Naive thymus-derived CD8-positive, alpha-beta T cell (primary cell): ENCODE results near the gene PPM1H. TPM values are rescaled to one million over a fixed set of nuclear protein-coding genes. Genes with fewer than 3 reads are reported as not detected.
"Not testable (repeated sequence)": the region's sequence is repeated elsewhere in the genome, so short reads cannot be mapped to it uniquely, and the experiment has no call there.

Experiments
- ATAC-seq, 2 donors: fragments of 150-1000 bp; cut with Tn5 transposase in 1 of 2; sonication (Bioruptor Pico), chemical (Tn5 transposase) in 1 of 2; 1 replicate in 1 of 2; 2 replicates in 1 of 2; pipeline ENCODE4 v1.10.0; 2021; ENCODE audit warnings: mild to moderate bottlenecking in 2 of 2, moderate library complexity in 2 of 2
- POLR2A ChIA-PET: fragments of 350-600 bp; sonication (Branson Sonifier 250); formaldehyde crosslinking; loops from one replicate; lab custom pipeline; 2021; ENCODE audit warnings: antibody characterized with exemption; lab: Charles Lee
- DNase-seq, 10 donors: peaks; one replicate each; pipeline versions ENCODE4 v3.0.0 to v3.0.0-alpha.2; 2020 to 2022
- H3K27ac Mint-ChIP-seq, 10 donors: one replicate each; pipeline ENCODE4 v1.8.0; 2020 to 2022; ENCODE audit warnings: mild to moderate bottlenecking in 10 of 10, mixed read lengths in 10 of 10, moderate library complexity in 4 of 10, inconsistent platforms in 1 of 10
- H3K27me3 Mint-ChIP-seq, 5 donors: one replicate each; pipeline ENCODE4 v1.8.0; 2021 to 2022; ENCODE audit warnings: mixed read lengths in 5 of 5
- H3K36me3 Mint-ChIP-seq, 3 donors: one replicate each; pipeline ENCODE4 v1.8.0; 2020 to 2022; ENCODE audit warnings: mixed read lengths in 3 of 3, mild to moderate bottlenecking in 2 of 3, inconsistent platforms in 1 of 3
- H3K4me1 Mint-ChIP-seq, 4 donors: one replicate each; pipeline ENCODE4 v1.8.0; 2021 to 2022; ENCODE audit warnings: mixed read lengths in 4 of 4
- H3K4me3 Mint-ChIP-seq, 10 donors: one replicate each; pipeline ENCODE4 v1.8.0; 2020 to 2022; ENCODE audit warnings: mild to moderate bottlenecking in 10 of 10, mixed read lengths in 10 of 10, moderate library complexity in 6 of 10, inconsistent platforms in 1 of 10
- H3K9me3 Mint-ChIP-seq, 9 donors: one replicate each; pipeline ENCODE4 v1.8.0; 2020 to 2022; ENCODE audit warnings: mixed read lengths in 9 of 9, mild to moderate bottlenecking in 3 of 9, inconsistent platforms in 1 of 9, moderate library complexity in 1 of 9
- polyA plus RNA-seq, 3 donors: library from polyadenylated mRNA; unstranded; fragments of 300-500 nt; fragmentation: Illumina TruSeq; gene quantifications; one replicate each; pipeline ENCODE4 v1.2.3, GENCODE V29; 2021
- total RNA-seq, 8 experiments: library from RNA in 2 of 8; stranded (reverse) in 2 of 8; gene quantifications; one replicate each; pipeline ENCODE4 v1.2.3 and lab custom pipeline; 2021 to 2026

PPM1H gene
- total and polyA plus RNA-seq, 5 experiments from 2014 or later = not detected

DNA sequence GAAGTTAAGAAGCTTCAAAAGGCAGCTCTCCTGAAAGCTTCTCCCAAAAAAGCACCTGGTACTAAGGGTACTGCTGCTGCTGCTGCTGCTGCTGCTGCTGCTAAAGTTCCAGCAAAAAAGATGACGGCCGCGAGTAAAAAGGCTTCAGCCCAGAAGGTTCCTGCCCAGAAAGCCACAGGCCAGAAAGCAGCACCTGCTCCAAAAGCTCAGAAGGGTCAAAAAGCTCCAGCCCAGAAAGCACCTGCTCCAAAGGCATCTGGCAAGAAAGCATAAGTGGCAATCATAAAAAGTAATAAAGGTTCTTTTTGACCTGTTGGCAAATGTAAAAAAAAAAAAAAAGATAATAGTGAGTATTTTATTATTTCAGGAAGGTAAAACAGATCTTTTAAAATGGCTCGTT is 30.8 kb upstream of the PPM1H start:
- H3K9me3 Mint-ChIP-seq, H3K27ac Mint-ChIP-seq, POLR2A ChIA-PET, ATAC-seq, H3K36me3 Mint-ChIP-seq, H3K4me3 Mint-ChIP-seq, H3K4me1 Mint-ChIP-seq, H3K27me3 Mint-ChIP-seq, DNase-seq: not testable (repeated sequence)

DNA sequence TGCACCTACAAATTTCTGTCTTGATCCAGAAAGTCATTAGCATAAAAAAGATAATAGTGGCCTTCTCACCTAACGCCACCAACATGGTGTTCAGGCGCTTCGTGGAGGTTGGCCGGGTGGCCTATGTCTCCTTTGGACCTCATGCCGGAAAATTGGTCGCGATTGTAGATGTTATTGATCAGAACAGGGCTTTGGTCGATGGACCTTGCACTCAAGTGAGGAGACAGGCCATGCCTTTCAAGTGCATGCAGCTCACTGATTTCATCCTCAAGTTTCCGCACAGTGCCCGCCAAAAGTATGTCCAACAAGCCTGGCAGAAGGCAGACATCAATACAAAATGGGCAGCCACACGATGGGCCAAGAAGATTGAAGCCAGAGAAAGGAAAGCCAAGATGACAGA is 30.3 kb upstream of the PPM1H start:
- POLR2A ChIA-PET, H3K27me3 Mint-ChIP-seq, DNase-seq, H3K36me3 Mint-ChIP-seq, H3K27ac Mint-ChIP-seq, H3K4me1 Mint-ChIP-seq, ATAC-seq, H3K4me3 Mint-ChIP-seq, H3K9me3 Mint-ChIP-seq: not testable (repeated sequence)

DNA sequence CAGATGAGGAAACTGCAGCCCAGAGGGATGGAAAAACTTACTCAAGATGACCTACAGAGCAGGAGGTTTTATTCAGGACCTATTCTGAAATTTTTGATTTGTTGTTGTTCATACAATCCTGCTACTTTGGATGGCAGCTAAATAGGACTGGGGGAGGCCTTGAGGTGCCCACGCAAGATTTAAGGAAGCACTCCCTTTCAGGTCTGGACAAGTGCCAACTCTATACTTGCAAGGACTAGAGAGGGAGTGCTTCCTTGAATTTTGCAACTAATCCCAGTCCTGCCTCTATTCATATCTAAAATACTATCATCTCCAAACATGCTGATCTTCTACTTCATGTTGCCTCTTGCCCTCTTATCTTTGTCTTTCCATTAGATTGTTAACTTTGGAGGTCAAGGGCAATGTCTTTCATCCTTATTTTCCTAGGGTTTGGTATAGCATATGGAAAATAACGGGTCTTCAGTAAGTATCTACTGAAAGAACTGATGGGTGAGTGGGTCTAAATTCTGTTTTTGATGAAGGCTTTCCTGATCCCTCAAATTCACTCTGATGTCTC is 28.6 kb upstream of the PPM1H start:
- POLR2A ChIA-PET = no interaction called here
- Mint-ChIP-seq H3K27ac (no peak overlapping the region), H3K4me3 (no peak overlapping the region), H3K4me1 (no peaks in the 10 kb centered on the region), H3K27me3 (peaks cover 0 to 8% (median 2%) of the 10 kb centered on the region in 5 donors), H3K9me3 (peaks cover 0 to 2% (median 0%) of the 10 kb centered on the region in 9 donors), H3K36me3 (no peaks in the 10 kb centered on the region)
- DNase-seq (no peak), ATAC-seq (no peak)

DNA sequence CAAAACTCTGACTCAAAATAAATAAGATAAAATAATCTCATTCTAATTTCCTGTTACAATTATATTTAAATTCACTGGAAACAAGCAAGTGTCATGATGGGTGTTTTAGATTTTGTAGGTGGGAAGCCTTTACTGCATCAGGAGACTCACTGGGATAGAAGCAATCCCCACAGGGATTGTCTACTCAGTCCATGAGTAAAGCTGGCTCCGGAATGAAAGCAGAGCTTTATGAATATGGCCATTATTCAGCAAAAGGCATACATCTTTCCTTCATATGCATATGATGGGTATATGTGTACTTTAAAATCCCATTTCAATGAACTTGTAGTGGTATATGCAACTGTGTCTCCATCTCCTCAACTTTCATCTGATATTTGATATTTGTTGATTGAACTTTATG is 25.4 kb upstream of the PPM1H start:
- no peaks in the 10 kb centered on the region for H3K4me1 Mint-ChIP-seq

DNA sequence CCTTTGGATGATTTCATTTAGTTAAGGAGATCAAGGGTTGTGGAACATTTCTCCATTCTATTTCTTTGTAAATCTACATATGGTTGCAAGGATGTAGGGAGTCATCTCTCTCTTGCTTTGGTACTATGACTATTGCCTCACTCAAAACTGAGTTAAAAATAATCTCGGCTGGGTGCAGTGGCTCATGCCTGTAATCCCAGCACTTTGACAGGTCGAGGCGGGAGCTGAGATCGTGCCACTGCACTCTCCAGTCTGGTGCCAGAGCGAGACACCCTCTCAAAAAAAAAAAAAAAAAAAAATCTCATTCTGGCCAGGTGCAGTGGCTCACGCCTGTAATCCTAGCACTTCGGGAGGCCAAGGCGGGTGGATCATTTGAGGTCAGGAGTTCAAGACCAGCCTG is 24.8 kb upstream of the PPM1H start:
- Mint-ChIP-seq H3K27ac (no peak overlapping the region), H3K9me3 (peaks cover 0 to 2% (median 0%) of the 10 kb centered on the region in 9 donors), H3K27me3 (peaks cover 0 to 8% (median 2%) of the 10 kb centered on the region in 5 donors), H3K4me1 (no peaks in the 10 kb centered on the region), H3K36me3 (no peaks in the 10 kb centered on the region), H3K4me3 (no peak overlapping the region)
- no peak for ATAC-seq
- DNase-seq = no peak
- POLR2A ChIA-PET = no interaction called here

More for the DNA sequence above, 25.4 kb upstream of the PPM1H start:
- Mint-ChIP-seq H3K9me3 (peaks cover 0 to 2% (median 0%) of the 10 kb centered on the region in 9 donors), H3K4me3 (no peak overlapping the region), H3K36me3 (no peaks in the 10 kb centered on the region), H3K27ac (no peak overlapping the region), H3K27me3 (peaks cover 0 to 8% (median 2%) of the 10 kb centered on the region in 5 donors)
- DNase-seq (no peak), ATAC-seq (no peak)
- POLR2A ChIA-PET = no interaction called here

DNA sequence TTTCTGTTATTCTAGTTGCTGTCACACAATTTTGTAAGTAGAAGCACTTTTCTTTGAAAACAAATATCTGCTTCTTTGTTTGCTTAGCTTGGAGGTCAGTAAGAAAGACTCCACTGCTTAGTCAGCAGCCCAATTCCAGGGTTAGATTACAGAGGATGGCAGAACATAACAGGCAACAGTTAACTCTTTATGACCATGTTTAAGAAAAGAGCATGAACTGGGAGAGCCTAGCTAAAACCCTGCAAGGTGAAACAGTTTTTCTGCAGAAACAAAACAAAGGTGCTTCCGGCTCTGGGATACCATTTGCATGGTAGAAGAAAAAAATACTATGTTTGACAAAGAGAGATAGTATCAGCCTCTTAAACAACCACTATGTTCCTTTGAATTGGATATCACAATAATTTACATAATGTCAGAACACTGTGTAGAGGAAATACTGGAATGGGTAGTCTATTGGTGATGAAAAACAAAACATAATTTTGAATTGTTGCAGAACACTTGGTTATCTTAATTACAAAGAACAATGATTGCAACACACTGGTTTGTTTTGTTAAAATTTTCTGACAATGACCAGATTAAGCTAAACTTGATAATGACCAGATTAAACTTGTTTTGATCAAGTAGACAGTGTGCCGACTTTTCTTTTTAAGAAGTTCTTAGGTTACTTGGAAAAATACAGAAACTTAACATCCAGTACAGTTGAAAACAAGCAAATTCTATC is 22.4 kb upstream of the PPM1H start:
- no peaks in the 10 kb centered on the region for H3K4me1 Mint-ChIP-seq
- no peaks in the 10 kb centered on the region for H3K36me3 Mint-ChIP-seq
- no peak overlapping the region for H3K4me3 Mint-ChIP-seq
- DNase-seq = no peak
- POLR2A ChIA-PET = no interaction called here
- no peak overlapping the region for H3K27ac Mint-ChIP-seq
- peaks cover 2 to 15% (median 3%) of the 10 kb centered on the region in 5 donors for H3K27me3 Mint-ChIP-seq
- H3K9me3 Mint-ChIP-seq = peaks cover 0 to 7% (median 0%) of the 10 kb centered on the region in 9 donors
- no peak for ATAC-seq

DNA sequence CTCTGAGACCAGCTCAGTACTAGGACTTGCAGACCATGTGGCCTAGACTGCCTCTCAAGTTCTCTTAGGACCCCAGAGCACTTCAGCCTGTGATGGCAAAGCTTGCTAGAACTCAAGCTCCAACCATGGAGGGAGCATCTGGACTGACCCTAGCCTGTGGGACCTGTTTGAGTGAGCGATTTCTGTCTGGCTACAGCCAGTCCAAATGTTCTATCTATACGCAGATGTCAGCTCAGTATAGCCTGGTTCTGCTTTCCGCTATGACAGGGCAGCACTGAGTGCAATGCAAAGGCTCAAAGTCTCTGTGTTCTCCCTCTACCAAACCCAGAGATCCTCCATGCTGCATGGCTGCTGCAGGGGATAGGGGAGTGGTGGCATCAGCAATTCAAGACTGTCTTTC is 20.7 kb upstream of the PPM1H start:
- no peaks in the 10 kb centered on the region for H3K4me1 Mint-ChIP-seq
- peaks cover 0 to 12% (median 0%) of the 10 kb centered on the region in 9 donors for H3K9me3 Mint-ChIP-seq
- POLR2A ChIA-PET = no interaction called here
- H3K27me3 Mint-ChIP-seq = peaks cover 4 to 21% (median 7%) of the 10 kb centered on the region in 5 donors
- no peaks in the 10 kb centered on the region for H3K36me3 Mint-ChIP-seq
- DNase-seq (no peak), ATAC-seq (no peak)
- no peak overlapping the region for H3K4me3 Mint-ChIP-seq
- H3K27ac Mint-ChIP-seq = no peak overlapping the region

DNA sequence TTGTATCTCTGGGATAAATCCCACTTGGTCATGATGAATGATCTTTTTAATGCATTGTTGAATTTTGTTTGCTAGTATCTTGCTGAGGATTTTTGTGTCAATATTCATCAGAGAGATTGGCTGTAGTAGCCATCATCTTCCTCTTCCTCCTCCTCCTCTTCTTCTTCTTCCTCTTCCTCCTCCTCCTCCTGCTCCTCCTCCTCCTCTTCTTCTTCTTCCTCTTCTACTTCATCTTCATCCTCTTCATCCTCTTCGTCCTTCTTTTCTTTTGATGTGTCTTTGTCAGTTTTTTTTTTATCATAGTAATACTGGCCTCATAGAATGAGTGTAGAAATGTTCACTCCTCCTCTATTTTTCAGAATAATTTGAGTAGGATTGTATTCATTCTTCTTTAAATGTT is 15.4 kb upstream of the PPM1H start:
- peaks cover 6 to 15% (median 7%) of the 10 kb centered on the region in 5 donors for H3K27me3 Mint-ChIP-seq
- H3K4me1 Mint-ChIP-seq = no peaks in the 10 kb centered on the region
- H3K4me3 Mint-ChIP-seq = no peak overlapping the region
- DNase-seq = no peak
- H3K9me3 Mint-ChIP-seq = peaks cover 0 to 19% (median 0%) of the 10 kb centered on the region in 9 donors
- POLR2A ChIA-PET = no interaction called here
- ATAC-seq = no peak
- no peak overlapping the region for H3K27ac Mint-ChIP-seq
- H3K36me3 Mint-ChIP-seq = no peaks in the 10 kb centered on the region

DNA sequence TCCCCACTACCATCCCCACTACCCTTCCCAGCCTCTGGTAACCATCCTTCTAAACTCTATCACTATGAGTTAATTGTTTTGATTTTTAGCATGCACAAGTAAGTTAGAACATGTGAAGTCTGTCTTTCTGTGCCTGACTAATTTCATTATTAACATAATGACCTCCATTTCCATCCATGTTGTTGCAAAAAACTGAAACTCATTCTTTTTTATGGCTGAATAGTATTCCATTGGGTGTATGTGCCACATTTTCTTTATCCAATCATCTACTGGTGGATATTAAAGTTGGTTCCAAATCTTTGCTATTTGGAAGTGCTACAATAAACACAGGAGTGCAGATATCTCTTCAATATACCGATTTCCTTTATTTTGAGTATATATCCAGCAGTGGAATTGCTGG is 13.2 kb upstream of the PPM1H start:
- Mint-ChIP-seq H3K27me3 (peaks cover 5 to 29% (median 14%) of the 10 kb centered on the region in 5 donors), H3K27ac (no peak overlapping the region), H3K4me1 (no peaks in the 10 kb centered on the region), H3K36me3 (no peaks in the 10 kb centered on the region), H3K9me3 (peaks cover 0 to 19% (median 0%) of the 10 kb centered on the region in 9 donors), H3K4me3 (no peak overlapping the region)
- no peak for DNase-seq
- ATAC-seq = no peak
- POLR2A ChIA-PET = no interaction called here

DNA sequence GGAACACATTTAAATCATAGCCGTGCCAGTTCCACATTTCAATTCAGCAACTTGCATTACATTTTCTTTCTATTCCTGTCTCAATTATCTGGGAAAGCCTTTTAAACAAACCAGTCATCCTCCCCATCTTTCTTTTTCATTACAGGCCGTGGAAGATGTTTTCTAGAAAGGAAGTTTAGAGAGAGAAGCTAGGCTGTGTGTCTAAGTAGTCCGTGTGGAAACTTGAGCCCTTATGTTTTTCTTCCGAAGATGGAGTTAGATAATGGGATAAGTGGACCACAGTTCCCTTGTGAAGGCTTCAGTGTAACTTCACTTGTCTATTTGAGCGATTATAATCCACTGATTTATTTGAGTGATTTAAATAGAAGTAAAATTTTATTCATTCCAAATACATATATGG is 12.4 kb upstream of the PPM1H start:
- Mint-ChIP-seq H3K9me3 (peaks cover 0 to 12% (median 0%) of the 10 kb centered on the region in 9 donors), H3K36me3 (no peaks in the 10 kb centered on the region), H3K27ac (no peak overlapping the region), H3K27me3 (peaks cover 5 to 22% (median 15%) of the 10 kb centered on the region in 5 donors), H3K4me1 (no peaks in the 10 kb centered on the region), H3K4me3 (no peak overlapping the region)
- DNase-seq = no peak
- POLR2A ChIA-PET = no interaction called here
- no peak for ATAC-seq

DNA sequence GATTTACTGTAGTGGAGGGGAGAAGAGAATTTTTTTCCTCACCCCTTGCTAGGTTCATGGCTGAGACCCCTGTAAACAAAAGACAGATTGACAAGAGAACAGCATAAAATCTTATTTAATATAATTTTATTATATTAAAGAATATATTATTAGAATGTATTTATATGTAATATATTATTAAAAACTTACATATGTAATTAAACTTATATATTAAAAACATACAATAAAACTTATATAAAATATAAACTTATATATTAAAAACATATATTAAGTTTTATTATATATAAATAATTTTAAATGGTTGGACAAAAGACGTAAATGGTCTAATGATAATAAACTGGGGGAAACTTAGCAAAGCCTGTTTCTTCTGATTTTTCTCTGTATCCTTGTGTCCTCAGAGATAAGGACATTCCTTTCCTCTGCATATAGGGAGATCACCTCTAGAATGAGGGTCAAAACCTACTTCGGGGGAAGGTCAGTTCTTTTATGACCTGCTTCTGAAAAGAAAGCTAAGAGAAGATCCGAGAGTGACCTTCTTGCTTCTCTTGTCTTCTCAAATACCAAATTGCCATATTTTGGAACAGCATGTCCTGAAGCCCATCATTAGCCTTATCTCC is 8.9 kb upstream of the PPM1H start:
- ATAC-seq = no peak
- Mint-ChIP-seq H3K4me3 (no peak overlapping the region), H3K4me1 (no peaks in the 10 kb centered on the region)

DNA sequence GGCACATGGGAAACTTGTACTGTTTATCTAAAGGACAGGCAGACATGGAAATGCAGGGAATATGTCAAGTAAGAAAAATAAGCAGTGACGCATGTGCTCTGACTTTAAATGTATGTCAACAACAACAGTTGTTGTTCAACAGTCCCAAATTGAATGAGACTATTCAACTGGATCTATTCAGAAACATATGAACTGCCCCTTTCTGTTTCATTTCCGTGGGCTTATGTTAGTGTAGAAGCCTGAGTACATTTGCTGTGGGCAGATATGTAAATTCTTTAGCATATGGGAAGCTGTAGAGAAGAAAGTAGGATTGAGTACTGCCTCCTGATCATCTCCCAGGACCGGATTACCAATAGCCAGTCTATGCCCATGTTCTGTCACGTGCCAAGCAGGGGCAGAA is 7.4 kb upstream of the PPM1H start:
- peaks cover 2 to 18% (median 12%) of the 10 kb centered on the region in 5 donors for H3K27me3 Mint-ChIP-seq
- H3K4me3 Mint-ChIP-seq, POLR2A ChIA-PET, DNase-seq, ATAC-seq, H3K9me3 Mint-ChIP-seq, H3K27ac Mint-ChIP-seq, H3K36me3 Mint-ChIP-seq, H3K4me1 Mint-ChIP-seq: not testable (repeated sequence)

More for the DNA sequence above, 8.9 kb upstream of the PPM1H start:
- Mint-ChIP-seq H3K9me3 (no peaks in the 10 kb centered on the region), H3K27me3 (peaks cover 0 to 16% (median 12%) of the 10 kb centered on the region in 5 donors), H3K27ac (no peak overlapping the region), H3K36me3 (no peaks in the 10 kb centered on the region)
- no peak for DNase-seq
- POLR2A ChIA-PET = no interaction called here

DNA sequence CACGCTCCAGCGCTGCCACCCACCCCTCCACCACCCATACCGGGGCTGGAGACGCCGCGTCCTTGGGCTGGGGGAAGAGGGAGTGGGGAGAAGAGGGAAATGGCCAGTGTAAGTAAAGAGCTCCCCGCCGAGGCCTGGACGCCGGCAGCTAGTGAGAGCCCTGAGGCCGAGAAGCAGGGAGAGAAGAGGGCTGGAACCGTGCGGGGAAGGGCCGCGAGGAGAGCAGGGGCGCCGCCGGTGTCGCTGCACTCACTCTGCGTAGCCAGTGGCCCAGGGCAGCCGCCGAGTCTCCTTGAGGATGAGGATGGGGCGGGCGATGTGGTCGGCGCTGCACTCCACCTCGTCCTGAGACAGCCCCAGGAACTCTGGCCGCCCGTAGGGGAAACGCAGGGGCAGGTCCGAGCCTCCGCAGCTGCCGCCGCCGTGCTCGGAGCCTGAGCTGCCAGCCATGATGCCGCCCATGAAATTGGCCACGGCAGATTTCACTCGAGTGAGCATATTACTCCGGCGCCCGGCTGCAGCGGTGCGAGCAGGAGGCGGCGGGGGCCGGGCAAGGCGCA is 631 bp downstream of the PPM1H start:
- POLR2A ChIA-PET = no interaction called here
- ATAC-seq (peak; percentile 28 to 40), DNase-seq (peak in 1 of 10 donors; percentile 3)
- Mint-ChIP-seq H3K27me3 (peaks cover 26 to 58% (median 39%) of the 10 kb centered on the region in 5 donors), H3K4me3 (peak overlapping the region; percentile 61 to 91 (median 84)), H3K27ac (peak overlapping the region in 1 of 10 donors; percentile 73), H3K9me3 (peaks cover 0 to 2% (median 0%) of the 10 kb centered on the region in 9 donors), H3K4me1 (peaks cover 9 to 18% (median 13%) of the 10 kb centered on the region in 4 donors), H3K36me3 (peaks cover 0 to 4% (median 0%) of the 10 kb centered on the region in 3 donors)
